Activated T-cell treated with anti-CD3 and anti-CD28 coated beads for 24 hours (primary cell): ENCODE data around the gene IL23R.

ENCODE experiments used
- DNase-seq: peaks from one replicate; pipeline ENCODE4 v3.0.0-alpha.2; 2020; ENCODE audit warnings: low read depth

IL23R gene

DNA sequence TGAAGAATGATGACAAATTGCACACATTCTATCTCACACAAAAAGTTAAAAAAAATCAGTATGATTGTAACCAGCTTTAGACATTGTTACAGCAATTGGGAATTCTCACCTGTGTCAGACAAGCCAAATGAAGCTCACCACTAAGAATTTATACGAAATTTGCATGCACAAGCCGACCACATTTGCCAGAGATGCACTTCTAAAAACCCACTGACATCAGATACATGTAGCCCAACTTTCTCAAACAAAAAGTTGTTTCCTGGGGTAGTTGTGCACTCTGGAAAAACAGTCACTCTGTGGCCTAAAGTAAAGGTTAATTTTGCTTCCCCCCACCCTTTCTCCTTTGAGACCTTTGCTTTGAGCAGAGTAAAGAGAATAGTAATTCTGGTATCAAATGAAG lies 73.5 kb downstream of the IL23R start:
- no peak for DNase-seq

DNA sequence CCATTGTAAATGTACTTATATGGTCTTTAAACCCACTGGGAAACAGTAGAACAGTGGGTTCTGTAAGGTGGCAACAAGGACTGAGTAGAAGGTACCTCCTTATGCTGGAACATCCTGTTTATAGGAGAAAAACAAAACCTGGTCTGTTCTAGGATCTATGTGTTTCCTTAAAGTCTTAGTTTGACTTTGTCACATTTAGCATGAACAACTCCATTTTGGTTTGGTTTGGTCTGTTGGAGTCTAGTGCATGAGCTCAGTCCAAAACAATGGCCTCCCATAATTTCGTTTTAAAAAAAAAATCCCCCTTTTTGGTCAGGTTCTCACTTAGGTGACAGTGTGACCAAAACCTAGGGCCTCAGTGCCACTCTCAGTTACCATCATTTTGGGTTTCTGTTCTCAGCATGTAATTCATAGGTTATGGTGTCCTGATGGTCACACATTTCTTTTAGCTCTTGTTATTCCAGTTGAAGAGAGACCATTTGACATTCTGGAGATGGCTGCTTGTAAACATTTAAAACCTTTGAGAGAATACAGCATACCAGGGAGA lies 75.0 kb downstream of the IL23R start:
- DNase-seq, result no peak

DNA sequence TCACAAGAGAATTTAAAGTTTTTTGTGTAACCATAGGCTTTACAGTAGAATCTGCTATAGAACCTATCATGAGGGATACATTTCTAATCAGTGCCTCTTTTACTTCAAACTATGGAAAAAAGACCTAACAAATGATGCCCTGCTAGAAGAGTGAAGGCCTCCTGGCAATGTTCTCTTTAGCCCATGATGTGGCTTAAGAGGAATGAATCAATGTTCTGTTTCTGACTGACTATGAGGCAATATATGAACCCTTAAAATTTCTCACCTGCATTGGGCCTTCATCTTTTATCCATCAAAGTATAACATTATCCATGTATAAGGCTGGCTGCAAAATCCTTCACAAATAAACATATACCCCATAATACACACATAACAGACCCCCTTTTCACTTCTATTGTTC lies 75.8 kb downstream of the IL23R start:
- no peak for DNase-seq

DNA sequence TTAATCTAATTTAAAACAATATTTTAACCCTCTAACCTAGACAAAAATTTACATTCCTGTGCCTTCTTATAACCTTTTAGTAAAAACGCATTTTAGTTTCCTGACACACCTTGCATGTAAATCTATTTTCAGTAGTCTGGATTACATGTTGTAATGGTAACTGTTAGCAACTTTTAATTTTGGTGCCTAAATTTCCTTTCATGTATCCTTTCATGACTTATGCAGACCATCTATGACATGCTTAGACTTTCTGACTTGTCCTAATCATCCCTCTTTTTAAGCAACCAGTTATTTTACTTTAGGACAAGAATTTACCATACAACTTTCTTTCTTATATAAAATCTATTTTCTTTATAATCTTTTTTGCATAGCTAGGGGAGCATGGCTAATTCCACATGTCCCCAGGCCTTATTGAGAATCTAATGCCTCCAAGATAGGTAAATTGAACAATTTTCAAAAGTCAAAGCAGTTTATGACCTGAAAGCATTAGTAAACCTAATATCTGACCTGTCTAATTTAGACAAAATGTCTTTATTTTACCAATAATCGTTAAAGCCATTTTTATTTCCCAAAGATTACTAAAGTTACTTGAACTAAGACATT lies 83.9 kb downstream of the IL23R start:
- no peak for DNase-seq

DNA sequence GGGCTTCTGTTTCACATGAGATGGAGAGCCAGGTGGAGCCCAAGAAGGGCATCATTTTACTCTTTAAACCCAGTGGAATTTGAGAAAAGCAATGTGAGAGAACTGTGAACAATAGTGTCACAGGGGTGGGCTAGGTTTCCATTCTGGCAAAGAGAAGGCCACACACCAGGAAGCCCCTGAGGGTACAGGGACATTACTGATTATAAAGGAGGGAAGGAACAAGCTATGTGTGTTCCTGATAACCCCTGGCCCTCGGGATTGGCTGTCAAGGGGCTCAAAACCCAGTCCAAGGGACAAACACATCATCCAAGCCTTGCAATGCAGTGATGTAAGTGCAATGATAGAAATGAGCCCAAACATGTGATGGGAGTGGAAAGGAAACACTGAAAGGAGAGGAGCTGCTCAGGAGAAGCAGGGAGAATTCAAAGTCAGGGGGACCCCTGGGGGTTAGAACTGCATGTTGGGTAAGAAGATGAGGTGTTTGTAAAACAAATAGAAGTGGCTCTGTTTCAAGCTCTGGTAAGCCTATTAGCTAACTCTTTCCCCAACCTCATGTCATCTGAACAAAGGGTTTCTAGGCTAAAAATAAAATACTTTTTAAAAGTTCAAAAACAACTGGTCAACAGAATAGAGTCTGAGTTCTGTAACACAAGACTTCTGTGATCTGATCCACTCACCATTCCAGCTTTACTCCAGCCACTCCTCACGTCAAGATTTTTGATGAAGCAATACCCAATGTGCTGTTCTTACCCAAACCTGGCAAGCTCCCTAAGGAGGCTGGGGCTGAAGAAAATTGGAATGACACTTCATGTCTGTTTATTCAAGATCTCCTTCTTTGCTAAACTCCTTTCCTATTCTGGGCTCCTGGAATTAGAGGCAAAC lies 90.3 kb downstream of the IL23R start:
- DNase-seq, result no peak

DNA sequence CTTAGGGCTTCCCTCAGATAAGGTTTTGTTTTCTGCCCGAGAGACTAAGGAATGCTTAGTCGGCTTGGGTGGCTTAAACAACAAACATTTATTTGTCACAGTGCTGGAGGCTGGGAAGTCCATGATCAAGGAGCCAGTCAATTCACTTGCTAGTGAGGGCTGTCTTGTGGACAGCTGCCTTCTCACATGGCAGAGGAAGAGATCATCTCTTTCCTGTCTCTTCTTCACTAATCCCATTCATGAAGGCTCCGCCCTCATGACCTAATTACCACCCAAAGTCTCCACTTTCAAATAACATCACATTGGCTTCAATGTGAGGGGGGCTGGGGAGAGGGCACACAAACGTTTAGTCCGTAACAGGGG lies 90.9 kb downstream of the IL23R start:
- no peak for DNase-seq

DNA sequence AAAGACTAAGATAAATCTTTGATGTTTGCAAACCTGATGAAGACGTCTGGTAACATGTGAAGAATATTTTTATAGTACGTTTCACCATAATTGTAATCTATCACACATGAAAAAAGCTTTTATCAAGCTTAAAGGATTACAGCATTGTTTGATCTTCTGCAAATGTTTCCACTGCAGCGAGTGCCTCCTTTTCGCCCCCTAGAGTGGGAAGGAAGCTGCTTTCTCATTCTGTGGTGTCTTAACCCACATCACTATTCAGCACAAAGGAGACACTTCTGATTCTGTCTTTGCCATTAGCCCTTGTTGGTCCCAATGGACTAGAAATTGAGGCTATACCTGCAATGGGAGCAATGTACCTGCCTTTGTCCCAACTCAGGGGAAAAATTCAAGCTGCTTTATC lies 95.4 kb downstream of the IL23R start:
- peak; percentile 28 for DNase-seq

DNA sequence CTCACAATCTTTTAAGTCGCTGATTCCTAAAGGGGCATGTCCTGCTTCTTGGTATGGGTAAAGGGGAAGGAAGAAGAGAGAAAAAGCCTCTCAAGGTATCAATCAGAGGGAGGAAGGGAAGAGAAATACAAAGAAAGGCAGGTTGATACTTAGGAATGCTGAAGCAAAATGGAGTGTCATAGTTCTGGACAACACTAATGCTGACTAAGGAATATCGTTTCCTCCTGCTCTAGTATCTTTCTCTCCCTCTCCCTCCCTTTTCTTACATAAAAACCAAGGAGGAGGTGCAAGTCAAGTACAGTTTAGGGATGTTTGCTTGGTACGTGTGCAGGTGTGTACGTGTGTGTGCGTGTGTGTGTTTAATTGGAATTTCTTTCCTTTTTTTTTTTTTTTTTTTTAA lies 96.5 kb downstream of the IL23R start:
- DNase-seq, result no peak

DNA sequence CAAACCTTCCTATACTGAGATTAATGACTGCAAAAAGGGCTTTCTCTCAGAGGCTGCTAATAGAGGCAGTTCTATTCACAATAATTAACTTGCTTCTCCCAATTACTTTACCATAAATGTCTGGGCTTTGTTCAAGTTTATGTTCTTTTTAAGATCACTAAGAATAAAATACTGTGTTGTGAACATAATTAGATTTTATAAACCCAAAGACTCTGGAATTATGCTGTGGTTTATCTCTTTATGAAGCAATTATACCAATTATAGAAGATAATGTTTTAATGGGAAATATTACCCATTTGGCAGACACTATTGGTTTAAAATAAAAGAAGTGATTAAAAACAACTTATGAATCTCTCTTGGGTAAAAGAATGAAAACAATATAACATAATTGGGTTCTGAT lies 97.9 kb downstream of the IL23R start:
- no peak for DNase-seq

DNA sequence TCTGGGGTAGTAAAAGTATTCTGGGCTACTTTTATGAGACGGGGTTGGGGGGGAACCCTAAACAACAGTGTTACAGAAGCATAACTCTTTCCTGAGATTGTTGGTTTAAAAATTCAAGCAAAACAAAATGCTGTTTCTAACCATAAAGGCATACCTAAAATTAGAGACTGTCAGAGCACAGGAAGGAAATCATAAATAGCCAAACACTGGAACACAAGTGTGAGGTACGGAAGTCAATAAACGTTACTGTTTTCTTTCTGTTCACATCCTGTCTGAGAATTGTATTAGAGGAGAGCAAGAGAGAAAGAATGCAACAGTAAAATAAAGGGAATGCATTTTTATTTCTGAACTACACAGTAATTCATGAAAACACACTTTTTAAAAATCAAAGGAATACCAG lies 98.6 kb downstream of the IL23R start:
- no peak for DNase-seq

DNA sequence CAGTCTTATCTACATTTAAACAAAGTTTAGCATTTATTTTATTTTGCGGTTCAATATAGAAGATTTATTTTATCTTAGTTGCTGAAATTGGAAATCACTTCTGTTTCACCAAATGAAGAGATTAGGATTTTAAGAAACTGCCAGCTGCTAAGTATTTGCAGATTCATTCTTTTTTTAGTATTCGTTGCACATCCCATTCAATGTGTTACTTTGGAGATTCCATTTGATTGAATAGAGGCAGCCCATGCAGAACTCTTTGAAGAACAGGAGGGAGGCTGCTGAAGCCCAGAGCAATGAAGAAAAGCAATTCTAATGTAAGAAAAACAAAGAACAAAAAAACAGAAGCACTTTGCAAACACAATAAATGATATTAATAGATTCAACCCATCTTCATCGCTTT lies 102.8 kb downstream of the IL23R start:
- no peak for DNase-seq

DNA sequence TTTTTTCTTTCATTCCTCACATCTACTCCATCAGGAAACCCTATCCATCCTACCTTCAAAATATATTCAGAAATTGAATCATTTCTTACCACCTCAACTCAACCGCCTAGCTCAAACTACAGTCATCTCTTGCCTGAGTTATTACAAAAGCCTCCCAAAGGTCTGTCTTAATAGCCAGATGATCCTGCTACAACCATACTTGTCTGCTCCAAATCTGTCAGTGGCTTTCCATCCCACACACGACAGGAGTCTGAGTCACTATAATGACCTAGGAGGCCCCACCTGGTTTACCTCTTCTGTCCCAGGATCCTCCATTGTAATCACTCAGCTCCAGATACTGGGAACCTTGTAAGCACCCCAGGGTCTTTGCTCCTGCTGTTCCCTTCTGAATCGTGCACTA lies 104.3 kb downstream of the IL23R start:
- no peak for DNase-seq

DNA sequence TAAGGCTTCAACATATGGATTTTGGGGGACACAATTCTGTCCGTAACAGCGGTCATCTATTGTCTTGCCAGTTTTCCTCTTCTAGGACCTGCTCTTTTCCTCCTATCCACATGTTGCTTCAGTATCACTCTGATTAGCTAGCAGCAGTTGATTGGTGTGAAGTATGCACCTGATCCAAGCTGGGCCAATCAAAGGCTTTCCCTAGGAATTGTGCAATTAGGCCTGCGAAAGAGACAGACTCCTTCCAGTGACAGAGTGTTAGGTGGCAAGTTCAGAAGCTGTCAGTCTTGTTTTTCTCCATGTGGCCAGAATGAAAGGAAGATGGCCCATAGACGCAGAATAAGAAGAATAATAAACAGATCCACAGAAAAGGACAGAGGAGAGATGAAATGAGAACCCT lies 107.3 kb downstream of the IL23R start:
- DNase-seq, result no peak

DNA sequence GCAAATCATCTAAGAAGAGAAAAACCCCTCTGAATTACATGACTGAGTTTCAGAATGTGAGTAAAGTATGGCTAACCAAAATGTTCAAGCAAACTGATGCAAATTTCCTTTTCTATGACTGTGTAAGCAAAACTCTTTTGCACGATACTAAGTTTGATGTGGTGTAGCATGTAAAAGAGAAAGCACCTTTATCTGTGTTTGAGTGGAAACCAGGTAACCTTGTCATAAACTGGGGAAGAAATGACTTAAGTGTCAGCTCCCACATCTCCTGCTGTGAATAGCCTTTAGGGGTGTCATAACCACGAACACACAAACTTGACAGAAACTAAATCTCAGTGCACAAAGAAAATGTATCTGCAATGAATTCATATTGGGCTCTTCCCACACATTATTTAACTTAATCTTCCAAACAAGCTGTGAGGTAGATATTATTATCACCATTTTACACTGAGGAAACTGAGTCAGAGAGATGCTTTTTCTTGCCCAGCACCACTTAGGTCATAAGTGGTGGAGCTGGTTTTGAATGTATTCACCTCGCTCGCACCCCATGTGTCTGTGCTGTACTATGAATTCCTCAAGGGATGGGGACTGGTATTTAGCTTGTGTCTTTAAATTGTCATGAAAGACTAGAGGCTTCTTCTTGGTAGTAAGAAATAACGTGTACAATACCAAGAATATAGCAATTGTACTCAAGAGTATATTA lies 108.5 kb downstream of the IL23R start:
- no peak for DNase-seq

DNA sequence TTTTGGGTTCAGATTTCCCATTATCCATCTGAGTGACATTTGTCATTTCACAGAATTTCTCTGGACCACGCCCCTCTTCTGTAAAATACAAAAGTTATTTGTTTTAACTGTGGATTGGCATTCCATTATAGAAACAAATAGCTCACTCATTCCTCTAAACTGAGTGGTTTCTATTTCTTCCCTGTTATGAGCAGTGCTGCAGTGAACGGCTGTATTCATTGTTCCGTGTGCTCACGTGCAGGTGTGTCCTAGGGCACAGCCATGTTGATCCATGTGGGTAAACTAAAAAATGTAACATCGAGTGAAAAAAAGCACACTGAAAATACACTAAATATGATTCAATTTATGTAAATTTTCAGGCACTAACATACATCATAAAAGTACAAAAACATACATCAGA lies 114.4 kb downstream of the IL23R start:
- no peak for DNase-seq

DNA sequence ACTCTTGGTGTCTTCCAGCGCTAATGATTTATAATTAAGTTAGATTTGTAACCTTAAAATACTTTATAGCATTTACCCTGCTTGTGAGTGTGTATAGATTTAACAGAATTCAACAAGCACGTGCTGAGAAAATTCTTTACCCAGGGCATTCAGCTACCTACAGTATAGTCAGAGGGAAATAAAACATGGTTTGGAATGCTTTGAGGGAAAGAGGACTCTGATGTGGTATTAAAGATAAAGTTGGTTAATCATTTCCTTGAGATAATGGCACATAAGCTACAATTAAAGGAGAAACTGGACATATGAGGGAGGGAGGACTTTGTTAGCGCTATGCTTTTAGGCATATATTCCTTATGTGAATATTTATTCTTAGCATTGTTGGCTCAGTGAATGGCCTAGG lies 115.0 kb downstream of the IL23R start:
- DNase-seq, result no peak

DNA sequence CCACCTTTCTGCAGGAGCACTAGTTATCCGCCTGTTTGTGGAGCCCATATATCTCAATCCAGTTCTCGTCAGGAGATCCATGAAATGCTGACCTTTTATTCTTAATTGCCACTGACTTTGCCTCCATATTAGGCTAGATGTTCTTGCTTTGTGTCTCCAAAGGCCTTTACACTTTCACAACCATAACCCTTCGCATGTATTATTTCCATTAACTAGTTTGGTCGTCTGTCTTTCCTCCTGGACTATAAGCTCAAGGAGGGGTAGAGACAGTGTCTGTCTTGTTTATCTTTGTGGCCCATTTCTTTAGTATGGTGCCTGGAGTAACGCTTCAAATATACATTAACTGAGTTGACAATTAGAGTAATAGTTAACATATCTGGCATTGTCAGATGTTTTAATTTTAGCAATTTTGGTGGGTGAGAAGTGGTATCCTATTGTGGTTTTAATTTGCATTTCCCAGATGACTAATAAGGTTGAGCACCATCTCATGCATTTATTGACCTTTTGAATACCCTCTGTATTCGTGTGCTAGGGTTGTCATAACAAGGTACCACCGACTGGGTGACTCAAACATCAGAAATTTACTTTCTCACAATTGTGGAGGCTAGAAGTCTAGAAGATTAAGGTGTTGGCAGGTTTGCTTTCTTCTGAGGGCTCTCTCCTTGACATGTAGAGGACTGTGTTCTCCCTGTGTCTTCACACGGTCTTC lies 119.7 kb downstream of the IL23R start:
- no peak for DNase-seq

DNA sequence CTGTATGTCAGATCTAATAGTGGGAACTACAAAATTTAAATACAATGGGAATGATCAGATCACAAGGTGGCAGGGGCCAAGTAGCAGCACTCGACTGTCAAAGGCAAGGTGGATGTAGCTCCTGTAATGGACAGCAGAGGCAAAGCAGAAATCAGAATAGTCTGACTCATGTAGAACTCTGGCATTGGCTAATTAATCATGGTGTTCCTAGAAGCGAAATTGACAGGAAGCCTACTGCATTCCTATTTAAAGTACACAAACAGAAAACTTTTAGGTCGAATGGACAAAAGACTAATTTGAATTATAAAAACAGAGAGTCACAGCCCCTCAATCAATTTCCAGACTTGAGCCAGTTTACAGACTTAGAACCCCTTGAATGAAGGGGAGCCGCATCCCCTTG lies 124.0 kb downstream of the IL23R start:
- DNase-seq, result no peak

DNA sequence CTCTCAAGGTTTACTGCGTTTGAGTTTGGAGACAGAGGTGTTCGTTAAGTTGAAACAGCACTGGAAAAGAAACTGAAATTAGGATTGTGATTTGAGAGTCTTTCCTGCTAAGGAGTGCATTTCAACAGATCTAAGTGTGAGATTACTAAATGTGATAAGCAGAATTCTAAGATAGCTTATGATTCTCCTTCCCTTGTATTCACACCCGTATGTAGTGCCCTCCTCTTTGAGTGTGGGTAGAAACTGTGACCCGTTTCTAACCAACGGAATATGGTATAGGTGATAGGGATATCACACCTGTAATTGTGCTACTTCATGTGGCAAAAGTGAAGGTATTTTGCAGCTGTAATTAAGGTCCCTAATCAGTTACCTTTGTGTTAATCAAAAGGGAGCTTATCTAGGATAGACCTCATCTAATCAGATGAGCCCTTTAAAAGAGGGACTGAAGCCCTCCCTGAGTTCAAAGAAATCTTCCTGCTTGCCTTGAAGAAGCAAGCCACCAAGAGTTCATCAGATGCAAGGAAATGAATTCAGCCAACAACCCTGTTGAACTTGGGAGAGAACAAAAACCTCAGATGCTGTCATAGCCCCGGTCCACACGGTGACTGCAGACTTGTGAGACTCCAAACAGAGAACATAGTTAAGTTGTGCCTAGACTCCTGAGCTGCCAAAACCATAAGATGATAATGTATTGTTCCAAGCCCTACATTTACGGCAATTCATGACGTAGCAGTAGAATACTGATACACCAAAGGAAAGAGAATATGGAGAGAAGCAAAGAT lies 128.8 kb downstream of the IL23R start:
- no peak for DNase-seq

DNA sequence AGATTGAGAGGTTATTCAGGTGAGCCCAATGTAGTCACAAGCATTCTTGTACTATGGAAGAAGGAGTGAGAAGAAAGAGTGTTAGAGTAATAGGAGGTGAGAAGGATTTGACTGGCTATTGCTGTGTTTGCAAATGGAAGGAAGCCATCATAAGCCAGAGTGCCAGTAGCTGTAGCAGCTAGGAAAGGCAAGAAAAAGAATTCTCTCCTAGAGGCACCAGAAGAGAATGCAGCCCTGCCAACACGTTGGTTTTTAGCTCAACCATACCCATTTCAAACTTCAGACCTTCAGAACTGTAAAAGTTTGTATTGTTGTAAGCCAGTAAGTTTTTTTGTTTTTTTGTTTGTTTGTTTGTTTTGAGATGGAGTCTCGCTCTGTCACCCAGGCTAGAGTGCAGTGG lies 132.5 kb downstream of the IL23R start:
- no peak for DNase-seq

DNA sequence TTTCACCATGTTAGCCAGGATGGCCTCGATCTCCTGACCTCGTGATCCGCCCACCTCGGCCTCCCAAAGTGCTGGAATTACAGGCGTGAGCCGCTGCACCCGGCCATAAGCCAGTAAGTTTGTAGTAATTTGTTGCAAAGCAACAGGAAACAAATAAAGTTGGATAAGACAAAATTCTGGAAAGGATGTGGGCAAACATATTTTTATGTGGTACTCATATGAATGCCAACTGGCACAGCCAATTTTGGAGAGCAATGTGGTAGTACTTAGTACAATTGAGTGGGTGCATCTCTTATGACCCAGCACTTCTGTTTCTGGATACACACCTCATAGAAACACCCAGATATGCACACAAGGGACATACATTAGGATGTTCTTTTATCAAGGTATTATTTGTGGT lies 133.0 kb downstream of the IL23R start:
- DNase-seq, result no peak

DNA sequence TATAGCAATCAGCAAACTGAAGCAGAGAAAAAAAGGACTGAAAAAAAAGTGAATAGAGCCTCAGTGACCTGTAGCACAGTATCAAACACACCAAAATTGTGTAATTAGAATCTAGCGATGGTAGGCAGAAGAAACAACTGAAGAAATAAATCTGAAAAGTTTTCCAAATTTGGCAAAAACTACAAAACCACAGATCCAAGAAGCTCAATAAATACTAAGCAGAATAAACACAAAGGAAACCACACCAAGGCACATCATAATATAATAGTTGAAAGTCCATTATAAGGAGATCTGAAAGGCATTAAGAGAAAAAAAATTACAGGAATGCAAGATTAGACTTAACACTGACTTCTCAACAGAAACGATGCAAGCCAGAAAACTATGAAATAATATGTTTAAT lies 134.3 kb downstream of the IL23R start:
- no peak for DNase-seq
